SK-N-SH (cell line): Measurements from ENCODE around the gene MON1B. TPM values are rescaled to one million over a fixed set of nuclear protein-coding genes. Genes with fewer than 3 reads are reported as not detected.

ENCODE experiments used
- CTCF ChIA-PET: fragments of 300-600, 350-600 bp; formaldehyde crosslinking; extraction: SDS; loops from one replicate; lab custom pipeline; 2021; lab: Yijun Ruan, JAX
- POLR2A ChIA-PET: fragments of 350-600 bp; sonication (Branson Sonifier 250); formaldehyde crosslinking; extraction: SDS; loops from one replicate; lab custom pipeline; 2020; ENCODE audit warnings: antibody characterized with exemption, inconsistent platforms; lab: Yijun Ruan, JAX
- DNase-seq: peaks from one replicate; pipeline ENCODE4 v3.0.0; 2012
- H2AFZ ChIP-seq: fragments of 200-600 bp; sonication (generic); 2 replicates; pipeline ENCODE4 v1.8.1; 2016; ENCODE audit warnings: antibody characterized with exemption, mild to moderate bottlenecking, low read depth
- H3F3A ChIP-seq: fragments of 200-600 bp; sonication (generic); replicated peaks from 2 replicates; pipeline ENCODE3; 2016; ENCODE audit warnings: antibody characterized with exemption, mild to moderate bottlenecking; ENCODE audit not compliant: insufficient read depth
- H3K27ac ChIP-seq, 2 experiments: fragments of 200-500 bp in 1 of 2; fragments of 200-600 bp in 1 of 2; sonication (Bioruptor generic) in 1 of 2; sonication (generic), shearing (Covaris generic) in 1 of 2; 2 replicates each; pipeline versions ENCODE4 v1.5.1 to v1.6.1; 2014 to 2016; ENCODE audit warnings: low read depth in 2 of 2, inconsistent platforms in 1 of 2, low read length in 1 of 2, mild to moderate bottlenecking in 1 of 2, mixed read lengths in 1 of 2
- H3K27me3 ChIP-seq: fragments of 200-600 bp; sonication (generic), shearing (Covaris generic); 2 replicates; pipeline ENCODE4 v1.6.1; 2016; ENCODE audit warnings: mixed run types; ENCODE audit not compliant: insufficient read depth
- H3K36me3 ChIP-seq, 2 experiments: fragments of 200-500 bp in 1 of 2; fragments of 200-600 bp in 1 of 2; sonication (Bioruptor generic) in 1 of 2; sonication (generic) in 1 of 2; replicated peaks in 1 of 2; 2 replicates each; pipeline versions ENCODE3 to v1.5.1; 2014 to 2016; ENCODE audit warnings: low read length in 1 of 2, mild to moderate bottlenecking in 1 of 2; ENCODE audit not compliant: insufficient read depth in 2 of 2, control insufficient read depth in 1 of 2
- H3K4me1 ChIP-seq, 2 experiments: fragments of 200-500 bp in 1 of 2; fragments of 200-600 bp in 1 of 2; sonication (Bioruptor generic) in 1 of 2; sonication (generic), shearing (Covaris generic) in 1 of 2; 2 replicates each; pipeline versions ENCODE4 v1.5.1 to v1.6.1; 2014 to 2016; ENCODE audit warnings: low read depth in 1 of 2, low read length in 1 of 2, mixed run types in 1 of 2; ENCODE audit not compliant: insufficient read depth in 2 of 2, control insufficient read depth in 1 of 2
- H3K4me2 ChIP-seq: fragments of 200-600 bp; sonication (generic), shearing (Covaris generic); 2 replicates; pipeline ENCODE4 v1.6.1; 2017; ENCODE audit warnings: mixed run types
- H3K4me3 ChIP-seq, 2 experiments: fragments of 200-500 bp in 1 of 2; fragments of 200-600 bp in 1 of 2; sonication (Bioruptor generic) in 1 of 2; sonication (generic), shearing (Covaris generic) in 1 of 2; 2 replicates each; pipeline versions ENCODE4 v1.5.1 to v1.8.1; 2014 to 2016; ENCODE audit warnings: low read depth in 2 of 2, inconsistent platforms in 1 of 2, low read length in 1 of 2, mild to moderate bottlenecking in 1 of 2, mixed read lengths in 1 of 2, moderate library complexity in 1 of 2
- H3K79me2 ChIP-seq: fragments of 200-600 bp; sonication (generic); 2 replicates; pipeline ENCODE4 v1.8.1; 2017; ENCODE audit warnings: mild to moderate bottlenecking; ENCODE audit not compliant: insufficient read depth
- H3K9ac ChIP-seq: fragments of 200-600 bp; sonication (generic); 2 replicates; pipeline ENCODE4 v1.6.1; 2017; ENCODE audit warnings: mixed run types
- H3K9me2 ChIP-seq: fragments of 200-600 bp; sonication (generic); 2 replicates; pipeline ENCODE4 v1.6.1; 2017; ENCODE audit warnings: mixed run types
- H3K9me3 ChIP-seq: fragments of 200-600 bp; sonication (generic); 2 replicates; pipeline ENCODE4 v1.6.1; 2017; ENCODE audit warnings: mixed run types, mild to moderate bottlenecking, moderate library complexity
- H4K20me1 ChIP-seq: fragments of 200-600 bp; sonication (generic); 2 replicates; pipeline ENCODE4 v1.6.1; 2017; ENCODE audit warnings: mild to moderate bottlenecking, mixed run types; ENCODE audit not compliant: insufficient read depth
- ELF1 ChIP-seq: IDR thresholded peaks from 2 replicates; pipeline ENCODE4 v1.4.0; 2012
- EP300 ChIP-seq, 2 experiments: IDR thresholded peaks; 2 replicates each; pipeline versions ENCODE4 v1.4.0 to v1.6.1; 2012; ENCODE audit warnings: borderline replicate concordance in 1 of 2, low read depth in 1 of 2, low read length in 1 of 2
- FOXM1 ChIP-seq: IDR thresholded peaks from 2 replicates; pipeline ENCODE4 v1.4.0; 2012; ENCODE audit warnings: low read depth, mild to moderate bottlenecking
- JUND ChIP-seq: IDR thresholded peaks from 2 replicates; pipeline ENCODE4 v1.4.0; 2012
- NFIC ChIP-seq: IDR thresholded peaks from 2 replicates; pipeline ENCODE4 v1.4.0; 2012; ENCODE audit warnings: borderline replicate concordance
- NRF1 ChIP-seq: IDR thresholded peaks from 2 replicates; pipeline ENCODE4 v1.6.1; 2012; ENCODE audit warnings: low read depth, mild to moderate bottlenecking, low read length
- RAD21 ChIP-seq: IDR thresholded peaks from 2 replicates; pipeline ENCODE4 v1.6.1; 2012; ENCODE audit warnings: mild to moderate bottlenecking, low read length
- RCOR1 ChIP-seq: fragments of 150-350 bp; IDR thresholded peaks from 2 replicates; pipeline ENCODE4 v1.6.1; 2017; ENCODE audit warnings: antibody characterized with exemption, low read length
- RXRA ChIP-seq: IDR thresholded peaks from 2 replicates; pipeline ENCODE4 v1.4.0; 2012; ENCODE audit warnings: low read depth, mild to moderate bottlenecking, borderline replicate concordance
- SMC3 ChIP-seq: IDR thresholded peaks from 2 replicates; pipeline ENCODE4 v1.6.1; 2012; ENCODE audit warnings: low read depth, low read length, improper control_type of control experiment
- TEAD4 ChIP-seq: IDR thresholded peaks from 2 replicates; pipeline ENCODE4 v1.4.0; 2012; ENCODE audit warnings: mild to moderate bottlenecking, borderline replicate concordance; ENCODE audit not compliant: insufficient read depth
- YY1 ChIP-seq: IDR thresholded peaks from 2 replicates; pipeline ENCODE4 v1.4.0; 2012; ENCODE audit warnings: low read depth, mild to moderate bottlenecking
- WGBS: methylation state at CpG from one replicate; pipeline ENCODE4 v1.1.6; 2017; ENCODE audit warnings: low lambda C conversion rate; 5-methylcytosine and 5-hydroxymethylcytosine counted together
- polyA plus RNA-seq, 3 experiments: library from polyadenylated mRNA; depleted of rRNA; stranded (reverse); fragments of >200 nt; gene quantifications; 2 replicates each; pipeline ENCODE4 v1.2.3, GENCODE V29; 2012
- TF ChIP-seq, protein P1 (sequence below): IDR thresholded peaks from 2 replicates; pipeline ENCODE4 v1.6.1; 2012; ENCODE audit warnings: mild to moderate bottlenecking, low read depth, low read length, moderate library complexity
- TF ChIP-seq, protein P2 (sequence below): fragments of 200-600 bp; sonication (generic); IDR thresholded peaks from 2 replicates; pipeline ENCODE4 v1.6.1; 2017; ENCODE audit warnings: antibody characterized with exemption, mild to moderate bottlenecking, moderate library complexity
- TF ChIP-seq, protein P3 (sequence below): fragments of 150-350 bp; IDR thresholded peaks from 2 replicates; pipeline ENCODE4 v1.6.1; 2017; ENCODE audit warnings: antibody characterized with exemption, low read length, low read depth, borderline replicate concordance
- TF ChIP-seq, protein P4 (sequence below): IDR thresholded peaks from 2 replicates; pipeline ENCODE4 v1.4.0; 2012; ENCODE audit warnings: low read depth, borderline replicate concordance
- TF ChIP-seq, protein P5 (sequence below): IDR thresholded peaks from 2 replicates; pipeline ENCODE4 v1.4.0; 2012; ENCODE audit warnings: low read depth, borderline replicate concordance

MON1B gene
- polyA plus RNA-seq, 1 of the 3 experiments (the other 2 are of a cell fraction), result 16.9 TPM

DNA sequence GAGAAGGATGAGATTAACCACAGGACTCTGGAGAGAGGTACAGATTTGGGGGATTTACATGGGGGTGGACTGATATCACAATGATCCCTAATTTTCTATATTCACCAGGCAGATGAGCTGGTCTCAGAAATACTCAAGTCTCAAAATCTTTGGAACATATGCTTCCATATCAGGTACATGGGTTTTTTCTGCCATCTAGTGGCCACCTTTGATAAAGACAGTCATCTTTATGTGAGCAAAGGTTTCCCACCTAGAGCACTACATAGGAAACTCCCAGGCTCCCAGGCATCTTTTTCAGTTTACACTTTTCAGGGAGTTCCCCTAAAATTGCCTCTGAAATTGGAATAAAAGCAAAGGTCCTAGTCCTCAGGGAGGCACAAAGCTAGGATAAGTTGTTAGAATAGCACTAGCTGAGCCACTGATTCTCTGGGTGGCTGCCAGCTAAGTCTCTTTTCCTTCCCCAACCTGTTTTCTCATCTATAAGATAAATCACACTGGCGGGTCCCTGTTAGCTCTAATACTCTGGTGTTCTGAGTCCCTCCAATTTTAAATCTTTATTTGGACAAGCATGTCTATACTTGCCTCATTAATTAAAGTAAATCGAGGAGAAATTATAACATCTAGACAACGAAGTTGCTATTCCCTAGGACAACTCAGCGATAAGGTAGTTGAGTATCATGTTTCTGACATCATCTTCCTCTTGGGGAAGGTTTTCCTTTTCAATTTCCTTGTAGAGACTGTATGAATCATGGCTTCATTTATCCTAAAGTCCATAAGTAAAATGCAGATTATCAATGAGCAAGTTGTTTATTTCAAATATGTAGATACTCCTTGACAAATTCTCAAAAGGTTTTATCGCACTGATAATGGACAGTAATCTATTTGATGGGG is 19.0 kb upstream of the MON1B start:
- Histone ChIP-seq H3K9ac (no peak overlapping the region), H3K4me1 (no peaks in the 10 kb centered on the region), H3K9me3 (no peaks in the 10 kb centered on the region), H3K9me2 (no peaks in the 10 kb centered on the region), H3K4me2 (no peak overlapping the region), H3K36me3 (no peaks in the 10 kb centered on the region), H3F3A (no peaks in the 10 kb centered on the region), H3K27ac (no peak overlapping the region), H3K4me3 (no peak overlapping the region; a peak in 1 of 4 replicates), H2AFZ (no peak overlapping the region), H3K79me2 (no peaks in the 10 kb centered on the region), H3K27me3 (no peaks in the 10 kb centered on the region), H4K20me1 (no peaks in the 10 kb centered on the region)
- peak; percentile 47 for DNase-seq
- TF ChIP-seq SMC3 (peak; percentile 70), RAD21 (peak; percentile 90), RCOR1 (no peak), EP300 (IDR thresholded peaks at IDR 0.05; ENCODE audit: borderline replicate concordance in 1 of 2, low read depth in 1 of 2, low read length in 1 of 2) (no peak), FOXM1 (no peak), RXRA (no peak)
- TF ChIP-seq, protein P1, sequence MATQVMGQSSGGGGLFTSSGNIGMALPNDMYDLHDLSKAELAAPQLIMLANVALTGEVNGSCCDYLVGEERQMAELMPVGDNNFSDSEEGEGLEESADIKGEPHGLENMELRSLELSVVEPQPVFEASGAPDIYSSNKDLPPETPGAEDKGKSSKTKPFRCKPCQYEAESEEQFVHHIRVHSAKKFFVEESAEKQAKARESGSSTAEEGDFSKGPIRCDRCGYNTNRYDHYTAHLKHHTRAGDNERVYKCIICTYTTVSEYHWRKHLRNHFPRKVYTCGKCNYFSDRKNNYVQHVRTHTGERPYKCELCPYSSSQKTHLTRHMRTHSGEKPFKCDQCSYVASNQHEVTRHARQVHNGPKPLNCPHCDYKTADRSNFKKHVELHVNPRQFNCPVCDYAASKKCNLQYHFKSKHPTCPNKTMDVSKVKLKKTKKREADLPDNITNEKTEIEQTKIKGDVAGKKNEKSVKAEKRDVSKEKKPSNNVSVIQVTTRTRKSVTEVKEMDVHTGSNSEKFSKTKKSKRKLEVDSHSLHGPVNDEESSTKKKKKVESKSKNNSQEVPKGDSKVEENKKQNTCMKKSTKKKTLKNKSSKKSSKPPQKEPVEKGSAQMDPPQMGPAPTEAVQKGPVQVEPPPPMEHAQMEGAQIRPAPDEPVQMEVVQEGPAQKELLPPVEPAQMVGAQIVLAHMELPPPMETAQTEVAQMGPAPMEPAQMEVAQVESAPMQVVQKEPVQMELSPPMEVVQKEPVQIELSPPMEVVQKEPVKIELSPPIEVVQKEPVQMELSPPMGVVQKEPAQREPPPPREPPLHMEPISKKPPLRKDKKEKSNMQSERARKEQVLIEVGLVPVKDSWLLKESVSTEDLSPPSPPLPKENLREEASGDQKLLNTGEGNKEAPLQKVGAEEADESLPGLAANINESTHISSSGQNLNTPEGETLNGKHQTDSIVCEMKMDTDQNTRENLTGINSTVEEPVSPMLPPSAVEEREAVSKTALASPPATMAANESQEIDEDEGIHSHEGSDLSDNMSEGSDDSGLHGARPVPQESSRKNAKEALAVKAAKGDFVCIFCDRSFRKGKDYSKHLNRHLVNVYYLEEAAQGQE, result no peak
- TF ChIP-seq, protein P2, sequence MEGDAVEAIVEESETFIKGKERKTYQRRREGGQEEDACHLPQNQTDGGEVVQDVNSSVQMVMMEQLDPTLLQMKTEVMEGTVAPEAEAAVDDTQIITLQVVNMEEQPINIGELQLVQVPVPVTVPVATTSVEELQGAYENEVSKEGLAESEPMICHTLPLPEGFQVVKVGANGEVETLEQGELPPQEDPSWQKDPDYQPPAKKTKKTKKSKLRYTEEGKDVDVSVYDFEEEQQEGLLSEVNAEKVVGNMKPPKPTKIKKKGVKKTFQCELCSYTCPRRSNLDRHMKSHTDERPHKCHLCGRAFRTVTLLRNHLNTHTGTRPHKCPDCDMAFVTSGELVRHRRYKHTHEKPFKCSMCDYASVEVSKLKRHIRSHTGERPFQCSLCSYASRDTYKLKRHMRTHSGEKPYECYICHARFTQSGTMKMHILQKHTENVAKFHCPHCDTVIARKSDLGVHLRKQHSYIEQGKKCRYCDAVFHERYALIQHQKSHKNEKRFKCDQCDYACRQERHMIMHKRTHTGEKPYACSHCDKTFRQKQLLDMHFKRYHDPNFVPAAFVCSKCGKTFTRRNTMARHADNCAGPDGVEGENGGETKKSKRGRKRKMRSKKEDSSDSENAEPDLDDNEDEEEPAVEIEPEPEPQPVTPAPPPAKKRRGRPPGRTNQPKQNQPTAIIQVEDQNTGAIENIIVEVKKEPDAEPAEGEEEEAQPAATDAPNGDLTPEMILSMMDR, result peak; percentile 80
- POLR2A ChIA-PET, result interaction anchor here (0.5 to 0.6 kb wide), 2 partner anchors 766 to 811 kb away, joined by 3 to 7 read pairs; no protein-coding TSS in a partner anchor
- CTCF ChIA-PET, result interaction anchor here (0.5 to 5.0 kb wide), 57 partner anchors 9 to 1972 kb away, joined by 3 to 84 read pairs (median 4); partner anchors contain the start of gene CNTNAP4
- WGBS, result 45% methylated on average over 5 of the region's 5 CpGs

DNA sequence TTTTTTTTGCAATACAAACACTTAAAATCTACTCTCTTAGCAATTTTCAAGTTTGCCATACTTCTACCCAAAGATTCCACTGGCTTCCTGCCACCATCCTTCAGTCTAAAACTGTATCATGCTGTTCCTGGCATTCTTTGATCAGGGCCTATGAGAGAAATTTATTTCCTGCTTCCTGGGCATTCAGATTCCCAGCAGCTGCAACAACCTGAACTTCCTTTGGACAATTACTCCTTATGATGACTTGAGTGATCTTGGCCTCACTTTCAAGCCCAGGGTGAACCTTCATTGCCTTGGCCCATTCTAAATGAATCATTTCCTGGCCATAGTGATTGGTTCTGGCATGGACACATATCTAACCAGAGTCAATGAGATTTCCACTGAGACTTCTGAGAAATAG is 18.0 kb upstream of the MON1B start:
- no peaks in the 10 kb centered on the region for H3K4me1 ChIP-seq
- no peak overlapping the region for H3K4me2 ChIP-seq

More for the DNA sequence above, 18.0 kb upstream of the MON1B start:
- Histone ChIP-seq H3K4me3 (no peak overlapping the region), H3K79me2 (no peaks in the 10 kb centered on the region), H3K9me2 (no peaks in the 10 kb centered on the region), H3F3A (no peaks in the 10 kb centered on the region), H3K27me3 (no peaks in the 10 kb centered on the region), H3K36me3 (no peaks in the 10 kb centered on the region), H4K20me1 (no peaks in the 10 kb centered on the region), H3K9me3 (no peaks in the 10 kb centered on the region), H3K9ac (no peak overlapping the region), H3K27ac (no peak overlapping the region), H2AFZ (no peak overlapping the region)
- TF ChIP-seq JUND, result no peak
- TF ChIP-seq RCOR1, result no peak
- no peak for TF ChIP-seq EP300 (IDR thresholded peaks at IDR 0.05; ENCODE audit: borderline replicate concordance in 1 of 2, low read depth in 1 of 2, low read length in 1 of 2)
- TF ChIP-seq ELF1, result no peak
- TF ChIP-seq, protein P3, sequence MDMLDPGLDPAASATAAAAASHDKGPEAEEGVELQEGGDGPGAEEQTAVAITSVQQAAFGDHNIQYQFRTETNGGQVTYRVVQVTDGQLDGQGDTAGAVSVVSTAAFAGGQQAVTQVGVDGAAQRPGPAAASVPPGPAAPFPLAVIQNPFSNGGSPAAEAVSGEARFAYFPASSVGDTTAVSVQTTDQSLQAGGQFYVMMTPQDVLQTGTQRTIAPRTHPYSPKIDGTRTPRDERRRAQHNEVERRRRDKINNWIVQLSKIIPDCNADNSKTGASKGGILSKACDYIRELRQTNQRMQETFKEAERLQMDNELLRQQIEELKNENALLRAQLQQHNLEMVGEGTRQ, result no peak
- TF ChIP-seq, protein P4, sequence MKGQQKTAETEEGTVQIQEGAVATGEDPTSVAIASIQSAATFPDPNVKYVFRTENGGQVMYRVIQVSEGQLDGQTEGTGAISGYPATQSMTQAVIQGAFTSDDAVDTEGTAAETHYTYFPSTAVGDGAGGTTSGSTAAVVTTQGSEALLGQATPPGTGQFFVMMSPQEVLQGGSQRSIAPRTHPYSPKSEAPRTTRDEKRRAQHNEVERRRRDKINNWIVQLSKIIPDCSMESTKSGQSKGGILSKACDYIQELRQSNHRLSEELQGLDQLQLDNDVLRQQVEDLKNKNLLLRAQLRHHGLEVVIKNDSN, result no peak
- TF ChIP-seq TEAD4, result no peak
- TF ChIP-seq NFIC, result no peak
- TF ChIP-seq YY1, result no peak
- no peak for TF ChIP-seq NRF1
- TF ChIP-seq, protein P5, sequence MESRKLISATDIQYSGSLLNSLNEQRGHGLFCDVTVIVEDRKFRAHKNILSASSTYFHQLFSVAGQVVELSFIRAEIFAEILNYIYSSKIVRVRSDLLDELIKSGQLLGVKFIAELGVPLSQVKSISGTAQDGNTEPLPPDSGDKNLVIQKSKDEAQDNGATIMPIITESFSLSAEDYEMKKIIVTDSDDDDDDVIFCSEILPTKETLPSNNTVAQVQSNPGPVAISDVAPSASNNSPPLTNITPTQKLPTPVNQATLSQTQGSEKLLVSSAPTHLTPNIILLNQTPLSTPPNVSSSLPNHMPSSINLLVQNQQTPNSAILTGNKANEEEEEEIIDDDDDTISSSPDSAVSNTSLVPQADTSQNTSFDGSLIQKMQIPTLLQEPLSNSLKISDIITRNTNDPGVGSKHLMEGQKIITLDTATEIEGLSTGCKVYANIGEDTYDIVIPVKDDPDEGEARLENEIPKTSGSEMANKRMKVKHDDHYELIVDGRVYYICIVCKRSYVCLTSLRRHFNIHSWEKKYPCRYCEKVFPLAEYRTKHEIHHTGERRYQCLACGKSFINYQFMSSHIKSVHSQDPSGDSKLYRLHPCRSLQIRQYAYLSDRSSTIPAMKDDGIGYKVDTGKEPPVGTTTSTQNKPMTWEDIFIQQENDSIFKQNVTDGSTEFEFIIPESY, result no peak
- ChIA-PET POLR2A (no interaction called here), CTCF (interaction anchor here (2.2 to 5.0 kb wide), 3 partner anchors 13 to 519 kb away, joined by 14 to 59 read pairs (median 31); no protein-coding TSS in a partner anchor)
- no peak for DNase-seq
